PFSK-1 (cell line): ENCODE data around the gene VIT.

Experiments used
- FOXP2 ChIP-seq: optimal IDR thresholded peaks from 2 replicates; pipeline ENCODE3; 2011; ENCODE audit warnings: borderline replicate concordance, control low read depth, inconsistent platforms; ENCODE audit not compliant: insufficient read depth; ENCODE audit errors: extremely low read length, extremely low read depth
- POLR2AphosphoS5 ChIP-seq: IDR thresholded peaks from 2 replicates; pipeline ENCODE4 v1.6.1; 2012; ENCODE audit warnings: low read depth, mild to moderate bottlenecking, control low read depth, low read length, moderate library complexity
- REST ChIP-seq, 2 experiments: IDR thresholded peaks; 2 replicates each; pipeline versions ENCODE4 v1.6.1 to v1.8.0; 2011 to 2012; ENCODE audit warnings: low read depth in 2 of 2, low read length in 2 of 2, control low read depth in 1 of 2, inconsistent platforms in 1 of 2, mild to moderate bottlenecking in 1 of 2, moderate library complexity in 1 of 2; ENCODE audit not compliant: insufficient read depth in 1 of 2
- SIN3A ChIP-seq: IDR thresholded peaks from 2 replicates; pipeline ENCODE4 v1.6.1; 2012; ENCODE audit warnings: mild to moderate bottlenecking, low read length, moderate library complexity, borderline replicate concordance; ENCODE audit not compliant: insufficient read depth
- TAF1 ChIP-seq: IDR thresholded peaks from 2 replicates; pipeline ENCODE4 v1.6.1; 2012; ENCODE audit warnings: low read length, control low read depth, borderline replicate concordance; ENCODE audit not compliant: insufficient read depth

The VIT gene

GRCh38 chr2:36811071-36811470 is 114.6 kb downstream of the VIT start:
- no peak for TF ChIP-seq POLR2AphosphoS5
- TF ChIP-seq FOXP2: no peak
- TF ChIP-seq REST (IDR thresholded peaks at IDR 0.05; ENCODE audit: insufficient read depth in 1 of 2, low read depth in 2 of 2, low read length in 2 of 2): no peak
- TF ChIP-seq SIN3A: no peak
- TF ChIP-seq TAF1: no peak

- TF ChIP-seq REST (IDR thresholded peaks at IDR 0.05; ENCODE audit: insufficient read depth in 1 of 2, low read depth in 2 of 2, low read length in 2 of 2) (no peak), TAF1 (no peak), FOXP2 (no peak), POLR2AphosphoS5 (no peak), SIN3A (no peak)
Measured at GRCh38 chr2:36812196-36812595, 115.7 kb downstream of the VIT start.

- TF ChIP-seq TAF1 (no peak), REST (IDR thresholded peaks at IDR 0.05; ENCODE audit: insufficient read depth in 1 of 2, low read depth in 2 of 2, low read length in 2 of 2) (no peak), POLR2AphosphoS5 (no peak), FOXP2 (no peak), SIN3A (no peak)
Measured at GRCh38 chr2:36818542-36818941, 122.0 kb downstream of the VIT start.

GRCh38 chr2:36819095-36819711 is 122.7 kb downstream of the VIT start:
- TF ChIP-seq SIN3A: no peak
- TF ChIP-seq FOXP2: no peak
- TF ChIP-seq REST (IDR thresholded peaks at IDR 0.05; ENCODE audit: insufficient read depth in 1 of 2, low read depth in 2 of 2, low read length in 2 of 2): no peak
- no peak for TF ChIP-seq POLR2AphosphoS5
- TF ChIP-seq TAF1: no peak
